Fibroblast of skin of right quadriceps (primary cell): ENCODE results near the gene DRP2.
"Not testable (repeated sequence)": the region's sequence is repeated elsewhere in the genome, so short reads cannot be mapped to it uniquely, and the experiment has no call there.

Source experiments
- DNase-seq: peaks from one replicate; pipeline ENCODE4 v3.0.0-alpha.2; 2013

Gene DRP2

GRCh38 chrX:101237041-101237440 lies 17.5 kb downstream of the DRP2 start:
- DNase-seq, result no peak

GRCh38 chrX:101241531-101241930 lies 21.9 kb downstream of the DRP2 start:
- DNase-seq, result no peak

GRCh38 chrX:101252634-101253033 lies 33.0 kb downstream of the DRP2 start:
- peak; percentile 10 for DNase-seq

- peak; percentile 35 for DNase-seq
These were observed 38.1 kb downstream of the DRP2 start for GRCh38 chrX:101257448-101258258.

- no peak for DNase-seq
These were observed 38.6 kb downstream of the DRP2 start for GRCh38 chrX:101258259-101258581.

GRCh38 chrX:101260435-101260834 lies 40.8 kb downstream of the DRP2 start:
- no peak for DNase-seq

GRCh38 chrX:101262590-101262989 lies 43.0 kb downstream of the DRP2 start:
- DNase-seq, result no peak

- peak; percentile 0 for DNase-seq
These were observed 44.2 kb downstream of the DRP2 start for GRCh38 chrX:101263766-101264165.

GRCh38 chrX:101265869-101266428 lies 46.4 kb downstream of the DRP2 start:
- peak; percentile 6 for DNase-seq

- DNase-seq, result no peak
These were observed 54.6 kb downstream of the DRP2 start for GRCh38 chrX:101274198-101274597.

GRCh38 chrX:101276238-101276637 lies 56.7 kb downstream of the DRP2 start:
- no peak for DNase-seq

GRCh38 chrX:101287402-101287801 lies 67.8 kb downstream of the DRP2 start:
- DNase-seq, result peak; percentile 27

GRCh38 chrX:101290957-101291603 lies 71.5 kb downstream of the DRP2 start, which contains the start of gene TAF7L:
Gene TAF7L, minus strand, starts transcription at chrX:101291334. Its CDS starts 3,791 bp downstream, at chrX:101287543.
- peak; percentile 2 for DNase-seq

- DNase-seq, result not testable (repeated sequence)
These were observed 76.0 kb downstream of the DRP2 start for GRCh38 chrX:101295603-101296002.

- no peak for DNase-seq
These were observed 84.2 kb downstream of the DRP2 start for GRCh38 chrX:101303790-101304189.
